GM18520 (cell line): ENCODE data around the gene LCE3D.
"Not testable (repeated sequence)": the region's sequence is repeated elsewhere in the genome, so short reads cannot be mapped to it uniquely, and the experiment has no call there.

Experiments used
- ATAC-seq: cut with Tn5 transposase; IDR thresholded peaks from one replicate; pipeline ENCODE4 v1.9.1; 2021; ENCODE audit not compliant: unreplicated experiment

LCE3D gene, protein sequence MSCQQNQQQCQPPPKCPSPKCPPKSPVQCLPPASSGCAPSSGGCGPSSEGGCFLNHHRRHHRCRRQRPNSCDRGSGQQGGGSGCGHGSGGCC

DNA sequence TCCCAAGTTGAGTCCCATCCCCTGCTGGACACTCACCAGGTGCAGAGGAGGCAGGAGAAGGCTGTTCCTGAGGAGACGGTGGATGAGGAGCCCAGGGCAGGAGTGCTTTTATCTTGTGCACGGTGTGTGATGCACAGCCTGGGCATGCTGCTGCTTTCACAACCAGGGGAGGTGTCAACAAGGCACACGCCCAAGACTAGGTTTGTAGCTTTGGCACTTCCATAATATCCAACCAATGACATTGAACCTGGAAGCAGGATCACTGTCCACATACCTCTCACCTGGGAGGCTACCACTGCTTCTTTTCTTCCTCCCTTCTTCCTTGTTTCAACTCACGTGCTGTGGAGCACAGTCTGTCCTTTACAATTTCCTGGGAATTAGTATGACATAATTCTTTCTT is at the start of gene LCE3D:
Gene LCE3D, minus strand, starts transcription at position 84 of the 400 bp plus-strand sequence. CDS start 580 bp downstream, outside the sequence.
- ATAC-seq = no peak

DNA sequence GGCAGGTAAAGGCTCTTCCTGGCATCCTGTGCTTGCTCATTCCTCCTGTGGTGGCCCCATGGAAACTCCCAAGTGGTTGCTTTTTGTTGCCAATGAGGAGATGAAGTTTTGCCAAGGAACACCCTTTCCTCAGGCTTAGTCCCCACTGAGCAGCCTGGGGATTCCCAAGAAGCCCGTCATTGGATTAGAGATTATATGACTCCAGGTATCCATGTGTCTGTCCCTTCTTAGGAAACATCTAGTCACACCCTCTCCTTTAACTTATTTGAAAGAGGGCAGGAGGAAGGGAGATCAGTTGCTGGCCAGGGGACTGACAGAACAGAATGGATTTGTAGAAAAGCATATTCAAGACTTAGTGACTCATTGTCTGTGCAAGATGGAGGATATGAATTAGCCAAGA is 46.4 kb upstream of the LCE3D start:
- no peak for ATAC-seq

DNA sequence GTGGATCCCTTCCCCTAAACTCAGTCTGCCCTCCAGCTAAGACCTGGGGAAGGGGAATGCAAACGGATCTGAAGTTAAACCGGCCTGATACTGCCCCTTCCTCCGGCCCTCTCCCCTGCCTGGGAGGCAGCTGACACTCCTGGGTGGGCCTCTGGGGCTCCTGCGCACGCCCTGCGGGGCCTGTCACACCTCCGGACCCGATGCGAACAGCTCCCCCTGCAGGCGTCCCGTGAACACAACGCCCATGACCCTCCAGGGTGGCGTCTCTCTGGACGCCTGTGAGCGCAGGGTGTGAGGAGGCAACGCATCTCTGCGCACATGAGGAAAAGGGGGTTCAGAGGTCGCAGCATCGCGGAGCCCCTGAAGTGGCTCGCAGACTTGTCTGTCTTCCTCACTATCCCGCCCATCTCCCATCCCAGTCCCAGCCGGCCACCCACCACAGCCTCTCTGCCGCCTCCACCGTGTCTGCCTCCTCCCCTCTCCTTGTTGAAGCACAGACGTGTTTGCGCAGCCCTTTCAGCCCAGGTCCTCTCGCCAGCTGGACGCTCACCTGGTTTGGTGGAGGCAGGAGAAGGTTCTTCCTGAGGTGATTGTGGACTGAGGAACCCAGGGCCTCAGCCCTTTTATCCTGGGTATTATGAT is 43.0 kb upstream of the LCE3D start:
- ATAC-seq = no peak

DNA sequence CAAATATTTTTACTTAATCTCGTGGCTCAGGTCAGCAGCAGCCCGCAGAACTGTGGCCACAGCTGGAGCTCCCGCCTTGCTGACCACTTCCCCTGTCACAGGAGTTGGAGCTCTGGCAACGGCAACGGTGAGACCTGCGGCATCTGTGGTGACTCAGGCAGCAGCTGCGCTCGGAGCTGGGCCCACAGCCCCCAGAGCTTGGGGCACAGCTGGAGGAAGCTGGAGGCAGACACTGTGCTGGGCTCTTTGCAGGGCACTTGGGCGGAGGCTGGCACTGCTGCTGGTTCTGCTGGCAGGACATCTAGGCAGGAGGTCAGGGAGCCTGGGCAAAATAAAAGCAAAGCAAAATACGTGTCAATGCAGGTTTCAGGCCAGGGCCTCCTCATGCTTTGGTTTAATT is 42.5 kb upstream of the LCE3D start, which contains the start of gene LCE3A:
Gene LCE3A, minus strand, starts transcription at position 301 of the 400 bp plus-strand sequence. Its CDS starts 0 bp downstream, at position 301.
- ATAC-seq = no peak

DNA sequence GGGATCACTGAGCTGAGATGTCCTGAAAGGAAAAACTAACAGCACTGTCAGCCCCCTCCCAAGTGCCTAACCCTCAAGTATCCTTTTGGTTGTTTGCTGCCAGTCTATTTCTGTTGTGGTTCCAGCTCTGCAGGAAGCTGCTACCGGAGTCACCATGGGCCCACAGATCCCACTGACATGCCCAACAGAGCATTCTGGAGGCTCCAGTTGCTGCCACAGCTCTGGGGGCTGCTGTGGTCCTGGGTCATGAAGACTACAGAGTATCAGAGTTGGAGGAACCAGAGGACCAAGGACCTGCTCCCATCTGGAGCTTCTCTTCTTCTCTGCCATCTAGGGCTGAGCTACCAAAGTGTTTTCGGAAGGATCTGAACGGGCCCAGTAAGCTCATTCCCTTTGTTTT is 41.7 kb upstream of the LCE3D start:
- ATAC-seq = no peak

DNA sequence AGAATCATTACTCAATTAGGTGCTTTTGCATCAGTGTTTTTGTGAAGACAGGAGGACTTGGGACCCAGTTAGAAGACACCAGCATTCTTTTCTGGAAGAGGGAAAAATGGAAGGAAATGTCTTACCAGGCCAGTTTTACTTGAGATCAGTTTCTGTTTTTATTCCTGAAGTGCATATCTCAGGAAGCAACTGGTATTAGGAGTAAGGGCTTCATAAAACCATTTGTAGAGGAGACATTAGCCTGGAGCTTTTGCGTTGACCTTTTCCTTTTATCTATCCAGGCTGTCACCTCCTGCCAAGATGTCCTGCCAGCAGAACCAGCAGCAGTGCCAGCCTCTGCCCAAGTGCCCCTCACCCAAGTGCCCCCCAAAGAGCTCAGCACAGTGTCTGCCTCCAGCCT is 33.2 kb upstream of the LCE3D start, which contains the start of gene LCE3B:
Gene LCE3B, plus strand, starts transcription at position 301 of the 400 bp plus-strand sequence. Its CDS starts 0 bp downstream, at position 301.
- no peak for ATAC-seq

DNA sequence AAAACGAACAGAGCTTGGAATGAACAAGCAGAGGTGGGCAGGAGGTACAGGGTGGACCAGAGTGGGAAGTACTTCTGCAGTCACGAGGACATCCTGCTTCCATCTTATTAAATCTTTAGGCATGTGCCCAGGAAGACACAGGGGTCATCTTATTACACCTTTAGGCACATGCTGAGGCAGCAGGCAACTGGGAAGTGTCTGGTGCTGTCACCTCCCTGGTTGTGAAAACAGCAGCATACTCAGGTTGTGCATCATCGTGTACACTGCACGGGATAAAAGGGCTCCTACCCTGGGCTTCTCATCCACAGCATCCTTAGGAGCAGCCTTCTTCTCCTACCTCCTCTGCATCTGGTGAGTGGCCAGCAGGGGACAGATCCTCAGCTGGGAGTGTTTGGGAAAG is 19.6 kb upstream of the LCE3D start, which contains the start of gene LCE3C:
Gene LCE3C, plus strand, starts transcription at position 301 of the 400 bp plus-strand sequence. CDS start 498 bp downstream, outside the sequence.
- no peak for ATAC-seq

DNA sequence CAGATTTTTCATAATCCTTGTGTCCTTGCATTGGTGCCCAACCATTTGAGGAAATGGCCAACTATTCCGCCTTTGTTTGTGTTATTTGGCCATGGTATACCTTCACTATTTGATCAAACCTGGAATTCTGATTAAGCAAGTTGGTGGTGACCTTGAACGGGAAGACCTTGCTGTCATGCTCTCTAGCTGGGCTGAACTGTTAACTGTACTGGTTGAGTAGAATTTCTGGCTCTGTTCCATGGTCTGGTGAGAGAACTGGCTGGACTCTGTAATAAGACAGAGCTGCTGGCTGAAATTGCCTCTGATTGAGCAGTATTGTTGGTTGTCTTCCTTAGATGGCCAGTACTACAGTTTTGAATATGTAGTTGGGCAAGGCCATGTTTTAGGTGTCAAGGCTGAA is 16.7 kb upstream of the LCE3D start:
- ATAC-seq = no peak

DNA sequence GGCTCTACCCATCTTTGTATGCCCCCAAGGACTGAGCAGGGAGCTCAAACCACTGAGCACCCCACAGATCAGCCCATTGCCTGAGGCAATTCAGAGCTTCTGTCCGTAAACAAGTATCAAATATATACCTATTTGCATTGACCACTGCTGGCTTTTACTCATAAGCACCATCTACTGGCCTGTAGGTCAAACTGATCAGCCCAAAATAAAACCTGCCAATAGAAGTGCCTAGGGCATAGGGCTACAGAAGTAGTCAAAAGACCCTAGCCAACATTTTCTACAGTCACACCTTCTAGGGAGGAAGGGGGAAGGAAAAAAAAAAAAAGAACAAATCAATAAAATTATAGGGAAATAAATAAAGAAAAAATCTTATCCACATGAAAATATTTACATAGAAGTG is 5.3 kb upstream of the LCE3D start:
- no peak for ATAC-seq

DNA sequence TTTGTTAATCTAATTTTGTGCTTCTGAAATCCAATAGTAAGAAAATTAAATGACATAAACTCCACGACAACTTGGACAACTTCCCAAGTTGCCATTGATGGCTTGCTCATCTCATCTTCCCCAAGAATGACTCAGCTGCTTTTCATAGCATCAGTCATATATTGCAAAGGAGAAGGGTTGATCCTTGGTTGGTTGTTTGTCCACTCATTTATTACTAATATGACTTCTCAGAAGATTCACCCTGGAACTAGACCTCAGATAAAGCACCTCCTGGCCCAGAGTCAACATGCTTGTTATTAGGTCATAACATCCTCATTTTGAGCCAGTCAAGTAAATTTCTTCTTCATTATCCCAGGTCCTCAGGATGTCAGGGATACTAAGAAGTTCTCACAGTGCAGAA is 2.3 kb upstream of the LCE3D start:
- ATAC-seq = no peak

DNA sequence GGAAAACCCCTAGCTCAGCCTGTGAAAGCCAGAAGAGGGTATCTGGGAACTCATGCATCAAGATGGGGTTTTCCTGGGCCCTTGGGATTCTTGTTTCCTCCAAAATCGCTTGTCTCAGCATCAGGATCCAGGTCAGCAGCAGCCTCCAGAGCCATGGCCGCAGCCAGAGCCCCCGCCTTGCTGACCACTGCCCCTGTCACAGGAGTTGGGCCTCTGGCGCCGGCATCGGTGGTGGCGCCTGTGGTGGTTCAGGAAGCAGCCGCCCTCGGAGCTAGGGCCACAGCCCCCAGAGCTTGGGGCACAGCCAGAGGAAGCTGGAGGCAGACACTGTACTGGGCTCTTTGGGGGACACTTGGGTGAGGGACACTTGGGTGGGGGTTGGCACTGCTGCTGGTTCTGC is 790 bp downstream of the LCE3D start:
- not testable (repeated sequence) for ATAC-seq

DNA sequence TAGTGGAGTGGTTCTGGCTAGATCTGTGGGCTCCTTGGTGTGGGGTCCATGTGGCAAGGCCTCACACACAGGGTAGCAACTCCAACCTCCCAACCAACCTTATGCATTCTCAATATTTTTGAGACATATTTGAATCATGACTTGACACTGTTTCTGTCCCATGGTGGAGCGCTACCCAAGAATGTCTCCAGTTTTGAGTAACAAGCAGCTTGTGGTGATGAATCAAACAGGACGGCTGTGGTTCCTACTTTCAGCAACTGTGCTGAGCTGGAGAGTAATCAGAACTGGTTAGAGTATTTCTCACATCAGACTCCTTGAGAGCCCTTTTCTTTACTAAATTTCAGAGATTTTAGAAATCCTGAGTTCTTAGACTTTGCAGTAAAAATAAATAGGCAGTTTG is 3.1 kb downstream of the LCE3D start:
- no peak for ATAC-seq

DNA sequence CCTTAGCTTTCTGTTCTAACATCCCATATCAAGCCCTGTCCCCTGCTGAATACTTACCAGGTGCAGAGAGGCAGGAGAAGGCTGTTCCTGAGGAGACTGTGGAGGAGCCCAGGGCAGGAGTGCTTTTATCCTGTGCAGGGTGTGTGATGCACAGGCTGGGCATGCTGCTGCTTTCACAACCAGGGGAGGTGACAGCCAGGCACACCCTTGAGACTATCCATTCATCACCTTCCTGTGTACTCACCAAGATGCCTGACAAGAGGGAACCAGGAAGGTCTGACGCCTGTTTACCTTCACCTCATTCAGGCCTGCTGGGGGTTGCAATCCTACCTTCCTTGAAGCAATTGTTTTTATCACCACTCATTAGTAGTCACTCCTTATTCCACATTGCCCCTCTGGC is 13.6 kb downstream of the LCE3D start, which contains the start of gene LCE3E:
Gene LCE3E, minus strand, starts transcription at position 100 of the 400 bp plus-strand sequence. CDS start 572 bp downstream, outside the sequence.
- no peak for ATAC-seq

DNA sequence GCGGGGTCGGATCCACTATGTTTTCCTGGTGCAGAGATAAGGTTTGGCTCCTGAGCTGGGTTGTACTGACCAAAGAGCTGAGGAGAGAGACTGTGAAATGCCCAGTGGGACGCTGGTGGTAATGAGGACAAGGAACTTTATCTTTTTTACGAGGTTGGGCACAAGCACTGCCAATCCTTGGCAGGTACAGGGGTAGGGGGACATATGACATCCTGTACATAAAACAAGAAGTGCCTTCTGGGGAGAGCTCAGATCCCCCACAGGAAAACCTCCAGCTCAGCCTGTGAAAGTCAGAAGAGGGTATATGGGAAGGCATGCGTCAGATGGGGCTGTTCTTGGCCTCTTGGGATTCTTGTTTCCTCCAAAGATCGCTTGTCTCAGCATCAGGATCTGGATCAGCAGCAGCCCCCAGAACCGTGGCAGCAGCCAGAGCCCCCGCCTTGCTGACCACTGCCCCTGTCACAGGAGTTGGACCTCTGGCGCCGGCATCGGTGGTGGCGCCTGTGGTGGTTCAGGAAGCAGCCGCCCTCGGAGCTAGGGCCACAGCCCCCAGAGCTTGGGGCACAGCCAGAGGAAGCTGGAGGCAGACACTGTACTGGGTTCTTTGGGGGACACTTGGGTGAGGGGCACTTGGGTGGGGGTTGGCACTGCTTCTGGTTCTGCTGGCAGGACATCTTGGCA is 14.6 kb downstream of the LCE3D start:
- ATAC-seq = no peak

DNA sequence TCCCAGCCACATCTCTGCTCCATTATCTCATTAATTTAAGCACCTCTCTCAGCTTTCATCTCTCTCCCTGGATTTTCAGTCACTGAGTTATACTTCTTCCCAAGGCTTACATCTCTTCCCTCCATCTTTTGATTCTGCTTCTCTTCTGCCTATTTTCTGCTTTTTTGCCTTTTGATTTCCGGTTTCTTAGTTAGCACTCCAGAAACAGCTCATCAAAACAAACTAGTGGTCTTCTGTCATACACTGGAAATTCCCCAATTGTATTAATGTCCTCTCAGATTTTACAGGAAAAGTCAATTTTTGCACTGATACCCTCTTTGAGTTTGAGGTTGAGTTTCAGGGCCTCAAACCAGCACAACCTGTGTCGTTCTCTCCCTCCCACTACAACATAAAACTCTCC is 15.2 kb downstream of the LCE3D start:
- ATAC-seq = no peak

DNA sequence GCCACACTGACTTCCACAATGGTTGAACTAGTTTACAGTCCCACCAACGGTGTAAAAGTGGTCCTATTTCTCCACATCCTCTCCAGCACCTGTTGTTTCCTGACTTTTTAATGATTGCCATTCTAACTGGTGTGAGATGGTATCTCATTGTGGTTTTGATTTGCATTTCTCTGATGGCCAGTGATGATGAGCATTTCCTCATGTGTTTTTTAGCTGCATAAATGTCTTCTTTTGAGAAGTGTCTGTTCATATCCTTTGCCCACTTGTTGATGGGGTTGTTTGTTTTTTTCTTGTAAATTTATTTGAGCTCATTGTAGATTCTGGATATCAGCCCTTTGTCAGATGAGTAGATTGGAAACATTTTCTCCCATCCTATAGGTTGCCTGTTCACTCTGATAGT is 32.0 kb downstream of the LCE3D start:
- ATAC-seq = not testable (repeated sequence)

DNA sequence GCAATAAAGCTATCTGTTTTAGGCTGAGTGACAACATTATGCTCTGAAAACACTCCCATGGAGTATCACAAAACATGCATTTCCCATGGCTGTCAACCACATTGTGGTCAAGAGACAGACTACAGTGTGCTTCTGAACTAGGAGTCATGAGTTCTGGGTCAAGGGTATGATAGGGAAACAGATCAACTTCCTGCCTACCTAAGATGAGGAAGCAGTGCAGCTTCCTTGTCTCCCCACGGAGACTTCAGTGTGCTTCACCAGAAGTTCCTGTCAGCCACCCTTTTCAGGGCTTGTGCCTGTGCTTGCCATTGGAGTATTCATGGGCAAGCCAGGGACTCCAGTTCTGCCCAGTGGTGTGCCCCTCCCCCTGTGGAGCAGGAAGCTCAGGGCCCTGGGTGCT is 33.6 kb downstream of the LCE3D start:
- ATAC-seq = no peak

DNA sequence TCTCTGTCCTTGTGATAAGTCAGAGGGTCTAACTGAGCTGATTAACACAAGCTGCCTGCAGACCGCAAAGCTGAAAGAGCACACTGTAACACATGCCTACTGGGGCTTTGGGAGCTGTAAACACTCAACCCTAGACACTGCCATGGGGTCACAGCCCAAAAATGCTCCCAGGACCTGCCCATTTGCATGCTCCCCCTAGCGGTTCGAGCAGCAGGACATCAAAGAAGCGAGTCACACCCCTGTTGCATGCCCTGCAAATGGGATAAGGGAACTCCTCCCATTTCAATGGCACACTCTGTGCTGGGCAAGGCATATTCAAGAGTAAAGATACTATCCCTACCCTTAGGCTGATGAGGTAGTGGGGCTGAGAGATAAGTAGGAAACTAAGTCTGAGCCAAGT is 36.5 kb downstream of the LCE3D start:
- no peak for ATAC-seq

DNA sequence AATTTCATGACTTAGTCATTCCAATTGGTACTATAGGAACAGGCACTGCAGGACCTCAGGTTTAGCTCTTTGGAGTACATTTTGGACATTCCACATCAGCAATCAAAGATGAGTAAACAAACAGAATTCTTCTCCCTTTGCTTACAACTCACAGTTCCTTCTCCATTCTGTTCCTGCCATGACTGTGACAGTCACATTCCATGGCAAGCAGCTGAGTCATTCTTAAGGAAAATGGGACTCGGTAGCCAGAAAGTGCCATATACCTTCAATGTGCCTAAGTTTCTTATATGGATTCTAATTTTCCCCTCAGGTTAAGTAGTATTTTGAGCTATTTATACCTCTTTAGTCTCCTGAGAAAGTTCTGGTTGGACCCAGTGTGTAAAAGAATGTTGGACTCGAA is 40.4 kb downstream of the LCE3D start:
- ATAC-seq = no peak

DNA sequence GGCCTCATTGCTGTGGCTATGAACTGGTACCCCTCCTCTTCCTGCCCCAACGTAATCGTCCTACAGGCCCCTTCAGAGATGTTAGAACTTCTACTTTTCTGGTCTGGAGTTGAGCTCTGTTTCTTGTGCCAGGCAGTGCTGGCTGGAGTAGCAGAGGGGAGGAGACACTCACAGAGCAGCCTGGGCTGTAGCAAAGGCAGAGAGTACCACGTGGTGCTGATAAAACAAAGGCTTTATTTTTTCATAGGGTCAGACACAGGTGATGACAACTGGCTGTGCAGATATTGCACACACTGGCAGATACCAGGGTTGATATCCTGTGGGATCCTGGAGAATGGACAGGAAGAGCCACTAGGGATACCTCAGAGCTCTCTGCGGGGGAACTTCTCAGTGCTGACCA is 42.8 kb downstream of the LCE3D start:
- ATAC-seq = no peak

DNA sequence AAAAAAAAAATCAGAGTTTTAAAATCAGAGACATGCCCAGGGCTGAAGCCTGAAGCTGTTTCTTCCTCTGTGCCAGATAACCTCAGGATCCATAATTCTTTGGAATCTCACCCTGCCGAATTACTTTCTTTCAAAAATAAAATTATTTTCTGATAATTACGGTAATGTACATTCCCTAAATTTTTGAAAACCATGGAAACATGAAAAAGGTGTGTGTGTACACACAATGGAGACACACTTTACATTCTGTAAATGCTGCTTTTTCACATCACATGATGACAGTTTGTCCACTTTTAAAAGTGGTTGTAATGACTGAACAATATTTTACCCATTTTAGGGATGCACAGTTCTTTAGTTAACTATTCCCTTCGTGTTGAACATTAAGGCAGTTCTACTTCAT is 44.5 kb downstream of the LCE3D start:
- ATAC-seq = no peak

DNA sequence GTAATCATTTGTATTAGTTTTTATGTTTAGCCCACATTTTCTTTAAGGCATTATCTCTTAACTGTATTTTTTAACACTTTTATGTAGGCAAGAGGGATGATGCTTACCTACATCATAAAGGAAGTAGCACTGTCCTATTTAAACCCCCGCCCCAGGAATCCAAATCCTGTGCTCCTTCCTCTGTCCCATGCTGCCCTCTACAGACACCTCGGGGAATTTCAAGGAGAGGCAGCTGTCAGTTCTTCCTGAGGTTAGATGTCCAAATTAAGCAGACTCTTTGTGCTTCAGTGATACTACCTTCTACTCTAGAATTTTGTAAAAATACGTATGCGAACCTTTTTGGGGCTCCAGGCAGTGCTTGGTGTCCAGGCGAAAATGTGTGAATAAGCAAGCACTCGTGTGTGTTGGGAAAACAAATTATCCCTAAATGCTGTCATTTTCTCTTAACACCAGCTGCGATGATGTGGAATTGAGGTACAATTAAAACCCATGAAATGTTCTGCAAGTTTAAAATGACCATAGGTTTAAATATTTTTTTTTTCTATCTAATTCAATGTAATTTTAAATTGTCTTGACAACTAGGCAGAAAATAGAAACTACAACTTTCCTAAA is 46.9 kb downstream of the LCE3D start:
- no peak for ATAC-seq
